GM19467 (cell line): ENCODE data around the gene ATXN10.
"Not testable (repeated sequence)": the region's sequence is repeated elsewhere in the genome, so short reads cannot be mapped to it uniquely, and the experiment has no call there.

Source experiments
- ATAC-seq: cut with Tn5 transposase; IDR thresholded peaks from one replicate; pipeline ENCODE4 v1.9.1; 2021; ENCODE audit warnings: mild to moderate bottlenecking, moderate library complexity; ENCODE audit not compliant: unreplicated experiment

ATXN10 gene

DNA sequence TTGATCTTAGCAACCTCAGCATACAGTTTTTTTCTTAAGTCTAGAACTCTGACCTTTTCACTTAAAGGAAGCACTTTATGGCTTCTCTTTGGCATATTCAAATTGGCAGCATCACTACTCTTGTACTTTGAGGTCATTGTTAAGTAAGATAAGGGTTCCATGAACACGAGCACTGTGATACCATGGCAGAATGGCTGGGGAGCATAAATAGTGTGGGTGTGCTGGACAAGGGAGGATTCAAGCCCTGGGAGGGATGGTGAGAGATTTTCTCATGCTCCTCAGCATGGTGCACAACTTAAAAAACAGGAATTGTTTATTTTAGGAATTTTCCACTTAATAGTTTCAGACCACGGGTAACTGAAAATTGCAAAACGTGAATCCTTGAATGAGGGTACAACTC, 111.4 kb downstream of the ATXN10 start:
- no peak for ATAC-seq

- no peak for ATAC-seq
Observed at GRCh38 chr22:45783690-45784089, 112.1 kb downstream of the ATXN10 start.

DNA sequence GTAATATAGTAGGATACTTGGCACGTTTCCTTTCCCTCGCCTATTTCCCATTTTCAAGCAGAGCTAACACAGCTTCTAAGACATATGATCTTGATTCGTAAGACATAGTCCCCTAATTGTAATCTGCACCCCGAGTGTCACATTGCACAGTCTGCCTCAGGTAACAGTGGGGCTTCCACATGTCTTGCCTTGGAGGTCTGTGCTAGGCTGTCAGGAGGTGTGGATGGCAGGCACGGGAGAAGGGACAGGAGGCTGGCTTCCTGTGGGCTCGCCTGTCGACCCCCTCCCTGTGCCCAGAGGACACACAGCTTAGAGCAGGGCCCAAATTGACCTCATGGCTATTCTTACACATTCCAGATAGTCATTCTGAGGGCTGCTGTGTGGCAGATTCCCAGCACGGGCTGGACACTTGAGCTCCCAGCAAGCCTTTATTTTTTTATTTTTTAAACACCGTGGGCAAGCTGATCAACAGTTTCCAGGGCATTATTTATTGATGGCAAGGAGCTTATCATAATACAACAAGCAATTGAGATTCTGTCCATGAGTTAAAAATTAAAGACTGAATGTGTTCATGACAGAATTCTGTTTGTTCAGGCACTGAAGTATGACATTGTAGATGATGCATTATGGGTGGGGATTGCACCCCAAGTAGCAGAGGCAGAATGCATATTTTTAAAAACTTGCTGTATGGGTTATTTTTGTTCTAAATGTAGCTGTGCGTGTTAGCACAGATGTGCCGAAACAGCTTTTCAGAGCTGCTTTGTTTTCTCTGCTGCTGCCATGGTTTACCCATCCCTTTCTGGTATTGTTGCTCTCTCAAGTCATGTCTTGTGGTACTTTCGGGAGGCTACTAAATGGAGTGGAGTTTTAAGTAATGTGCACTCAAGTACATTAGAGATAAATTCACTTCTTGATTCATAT, 113.0 kb downstream of the ATXN10 start:
- ATAC-seq = no peak

DNA sequence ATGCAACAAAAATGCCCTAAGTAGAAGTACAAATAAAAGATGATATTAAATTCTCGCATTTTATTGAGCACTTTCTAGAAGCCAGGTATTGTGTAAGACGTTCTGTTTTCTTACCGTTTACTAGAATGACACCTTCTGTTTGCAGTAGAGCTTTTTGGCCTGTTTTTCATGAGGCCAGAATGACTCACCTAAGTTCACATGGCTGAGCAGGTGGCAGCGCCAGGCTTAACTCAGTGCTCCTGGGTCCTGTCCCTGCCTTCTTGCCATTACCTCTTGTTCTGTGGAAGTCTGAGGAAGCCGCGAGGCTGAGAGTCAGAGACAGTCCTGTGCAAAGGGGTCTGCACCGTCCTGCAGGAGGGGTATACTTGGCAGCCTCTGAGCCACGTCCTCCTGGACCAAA, 113.8 kb downstream of the ATXN10 start:
- ATAC-seq = no peak

GRCh38 chr22:45786726-45787125, 115.1 kb downstream of the ATXN10 start:
- no peak for ATAC-seq

- no peak for ATAC-seq
Observed at GRCh38 chr22:45787759-45788158, 116.1 kb downstream of the ATXN10 start.

- no peak for ATAC-seq
Observed at GRCh38 chr22:45788522-45788921, 116.9 kb downstream of the ATXN10 start.

DNA sequence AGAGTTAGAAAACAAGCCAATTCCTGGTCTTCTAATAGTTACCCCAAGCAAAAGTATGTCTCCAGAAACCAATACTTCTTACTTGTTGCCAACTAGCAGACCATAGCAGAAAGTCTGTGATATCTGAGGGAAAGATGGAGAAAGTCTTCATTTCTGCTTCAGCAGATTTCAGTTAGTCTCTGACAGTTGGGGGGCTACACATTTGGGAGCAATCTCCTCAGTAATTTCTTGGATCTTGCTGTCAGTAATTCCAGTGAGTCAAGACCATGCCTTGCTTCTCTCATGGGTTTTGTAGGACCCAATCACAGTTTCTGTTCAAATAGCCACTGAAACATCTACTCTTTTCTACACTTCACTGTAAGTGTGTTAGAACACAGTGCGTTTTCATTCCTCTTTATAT, 118.8 kb downstream of the ATXN10 start:
- ATAC-seq = no peak

GRCh38 chr22:45793161-45793560, 121.5 kb downstream of the ATXN10 start:
- no peak for ATAC-seq

GRCh38 chr22:45793892-45794291, 122.3 kb downstream of the ATXN10 start:
- ATAC-seq = no peak

DNA sequence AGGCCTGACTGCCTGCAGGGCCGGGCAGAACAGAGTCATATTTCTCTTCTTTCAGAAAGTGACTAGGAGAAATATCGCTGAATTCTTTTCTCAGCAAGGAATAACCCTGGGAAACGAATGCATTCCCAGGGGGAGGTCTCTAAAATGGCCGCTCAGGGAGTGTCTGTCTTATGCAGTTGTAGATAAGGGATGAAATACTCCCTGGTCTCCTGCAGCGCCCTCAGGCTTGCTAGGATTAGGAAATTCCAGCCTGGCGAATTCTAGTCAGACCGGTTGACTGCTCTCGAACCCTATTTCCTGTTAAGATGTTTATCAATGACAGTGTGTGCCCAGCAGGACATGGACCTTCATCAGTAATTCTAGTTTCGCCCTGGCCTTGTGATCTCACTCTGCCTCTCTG, 124.4 kb downstream of the ATXN10 start:
- ATAC-seq = not testable (repeated sequence)

DNA sequence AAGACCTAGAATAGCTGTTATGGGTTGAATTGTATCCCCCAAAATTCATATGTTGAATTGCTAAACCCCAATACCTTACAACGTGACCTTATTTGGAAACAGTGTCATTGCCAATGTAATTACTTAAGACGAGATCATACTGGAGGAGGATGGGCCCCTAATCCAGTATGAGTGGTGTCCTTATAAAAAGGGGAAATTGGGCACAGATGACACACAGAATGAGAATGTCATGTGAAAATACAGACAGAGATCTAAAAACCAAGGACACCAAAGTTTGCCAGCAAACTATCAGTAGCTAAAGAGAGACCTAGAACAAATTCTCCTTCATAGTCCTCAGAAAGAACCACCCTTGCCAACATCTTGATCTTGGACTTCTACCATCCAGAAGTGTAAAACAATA, 127.7 kb downstream of the ATXN10 start:
- ATAC-seq = no peak

- no peak for ATAC-seq
Observed at GRCh38 chr22:45802054-45802453, 130.4 kb downstream of the ATXN10 start.

GRCh38 chr22:45804319-45804985, 132.8 kb downstream of the ATXN10 start:
- no peak for ATAC-seq

- no peak for ATAC-seq
Observed at GRCh38 chr22:45804986-45805325, 133.3 kb downstream of the ATXN10 start.

GRCh38 chr22:45805413-45805812, 133.8 kb downstream of the ATXN10 start:
- ATAC-seq = no peak

GRCh38 chr22:45807156-45807915, 135.7 kb downstream of the ATXN10 start:
- no peak for ATAC-seq

DNA sequence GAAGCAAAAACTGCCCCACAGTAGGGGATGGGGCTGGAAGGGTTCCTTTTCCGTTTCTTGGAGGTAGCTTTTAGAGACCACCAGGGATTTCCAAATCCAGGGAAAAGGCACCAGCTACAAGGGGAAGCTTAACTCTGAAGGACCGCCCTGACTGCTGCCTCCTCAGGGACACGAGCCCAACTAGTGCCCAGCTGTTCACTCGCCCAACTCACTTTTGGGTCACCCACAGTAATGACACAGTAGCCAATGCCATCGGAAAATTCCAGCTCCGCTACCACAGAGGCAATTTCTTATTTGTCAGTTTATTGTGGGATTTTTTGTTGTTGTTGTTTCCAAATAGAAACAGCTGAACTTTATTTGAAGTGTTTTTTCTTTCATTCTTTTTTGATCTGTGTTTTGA, 141.3 kb downstream of the ATXN10 start:
- no peak for ATAC-seq

- no peak for ATAC-seq
Observed at GRCh38 chr22:45814198-45814597, 142.6 kb downstream of the ATXN10 start.

GRCh38 chr22:45816776-45817175, 145.1 kb downstream of the ATXN10 start:
- ATAC-seq = no peak

- ATAC-seq = no peak
Observed at GRCh38 chr22:45817745-45818423, 146.2 kb downstream of the ATXN10 start.
